Measurements from ENCODE around the gene UTF1. TPM values are rescaled to one million over a fixed set of nuclear protein-coding genes. Genes with fewer than 3 reads are reported as not detected.

Gene UTF1
- total and polyA plus RNA-seq, 2 of the 8 experiments (the other 6 are each of a cell fraction or from before 2014, with no cell fraction given): 0.47 to 21.8 TPM

- peak overlapping the region; percentile 83 for H3K18ac ChIP-seq (ENCODE audit: extremely low read depth, low read length)
- no peak overlapping the region for H3K4me3 ChIP-seq (ENCODE audit: extremely low read depth in 1 of 4, insufficient read depth in 2 of 4, low read depth in 3 of 4, low read length in 4 of 4)
- 90% methylated on average over 25 of the region's 33 CpGs; no CpG with 5 or more reads in 1 of the 2 experiments for WGBS, 2 experiments (ENCODE audit: extremely low coverage in 1 of 2, insufficient coverage in 1 of 2, insufficient read length in 1 of 2, insufficient replicate concordance in 2 of 2, low coverage in 1 of 2, low lambda C conversion rate in 2 of 2, missing lambda C conversion rate in 1 of 2)
- no peaks in the 10 kb centered on the region for H3K79me2 ChIP-seq (ENCODE audit: control insufficient read depth in 1 of 2, insufficient read depth in 2 of 2, low read length in 2 of 2)
- H4K20me1 ChIP-seq (replicated peaks in 1 of 2; ENCODE audit: control insufficient read depth in 1 of 2, insufficient read depth in 2 of 2, low read length in 2 of 2): peaks cover 0 to 6% of the 10 kb centered on the region in 2 experiments
- peak overlapping the region; percentile 72; the same call in 1 of the 2 replicates for H2BK12ac ChIP-seq (ENCODE audit: low read depth, low read length)
- no peak overlapping the region; the same call in 1 of the 2 replicates for H2BK15ac ChIP-seq (ENCODE audit: low read length)
- H4K8ac ChIP-seq (ENCODE audit: extremely low read depth, insufficient read depth, low read length): no peak overlapping the region; the same call in 1 of the 2 replicates
- 0 out of 2 replicates have a peak, but pooled peaks cover 1% of the 10 kb centered on the region for H3K23me2 ChIP-seq (ENCODE audit: low read depth, low read length)
- H3K4me2 ChIP-seq (ENCODE audit: insufficient read depth in 1 of 2, low read depth in 2 of 2, low read length in 2 of 2): no peak overlapping the region
- no peaks in the 10 kb centered on the region; a peak in 3 of 7 replicates for H3K27me3 ChIP-seq (replicated peaks in 1 of 4; ENCODE audit: control insufficient read depth in 3 of 4, extremely low read depth in 1 of 4, insufficient read depth in 3 of 4, low read length in 3 of 4)
- no peaks in the 10 kb centered on the region; a peak in 3 of 8 replicates for H3K36me3 ChIP-seq (ENCODE audit: control insufficient read depth in 2 of 4, insufficient read depth in 4 of 4, low read length in 3 of 4)
- no peak overlapping the region for H3K56ac ChIP-seq (replicated peaks; ENCODE audit: insufficient read length, low read depth, low read length)
- no peak overlapping the region for H3K14ac ChIP-seq (ENCODE audit: insufficient read length)
- peak overlapping the region; percentile 38 for H2BK20ac ChIP-seq (ENCODE audit: low read length)
- H3K79me1 ChIP-seq (ENCODE audit: low read depth, low read length): 0 out of 2 replicates have a peak, but pooled peaks cover 2% of the 10 kb centered on the region
- FAIRE-seq: no peak
- H3K9ac ChIP-seq (replicated peaks in 1 of 4; ENCODE audit: extremely low read depth in 1 of 4, low read depth in 3 of 4, low read length in 3 of 4): no peak overlapping the region
- no peak overlapping the region for H3K27ac ChIP-seq (ENCODE audit: low read depth, low read length)
- no peak for TF ChIP-seq RNF2 (IDR thresholded peaks at IDR 0.05; ENCODE audit: borderline replicate concordance, low read depth, low read length, missing control alignments, poor library complexity, severe bottlenecking)
- peak; percentile 50; the same call in 1 of the 2 replicates for TF ChIP-seq KDM1A (IDR thresholded peaks at IDR 0.05; ENCODE audit: borderline replicate concordance, low read length)
- POLR2A ChIA-PET (ENCODE audit: partially characterized antibody): interaction anchor here (1.0 to 2.3 kb wide), 4 partner anchors 7 to 26 kb away, joined by 3 to 5 read pairs (median 4); partner anchors contain the start of gene VENTX
- H2AK5ac ChIP-seq (ENCODE audit: low read depth, low read length): no peak overlapping the region
- no peak for DNase-seq (ENCODE audit: low read depth in 1 of 2, low spot score in 2 of 2)
- H4K5ac ChIP-seq (ENCODE audit: insufficient read length, low read depth, low read length): no peak overlapping the region
- CTCF ChIA-PET (ENCODE audit: partially characterized antibody): interaction anchor here (0.9 to 3.6 kb wide), 10 partner anchors 12 to 342 kb away, joined by 3 to 24 read pairs (median 7); no protein-coding TSS in a partner anchor
- H3K9me3 ChIP-seq (ENCODE audit: insufficient read depth in 2 of 2, low read depth in 1 of 2, low read length in 1 of 2): no peaks in the 10 kb centered on the region
- H2AFZ ChIP-seq (ENCODE audit: low read length): no peak overlapping the region
- peak overlapping the region; percentile 29 for H2BK120ac ChIP-seq (replicated peaks; ENCODE audit: low read depth, low read length)
- peaks cover 0 to 15% (median 8%) of the 10 kb centered on the region in 4 experiments; a peak in 5 of 7 replicates for H3K4me1 ChIP-seq (replicated peaks in 1 of 4; ENCODE audit: control insufficient read depth in 3 of 4, insufficient read depth in 4 of 4, low read length in 3 of 4)
- peak overlapping the region; percentile 96; the same call in 1 of the 2 replicates for H2BK5ac ChIP-seq (ENCODE audit: low read depth, low read length)
- peak overlapping the region; percentile 84 for H4K91ac ChIP-seq (replicated peaks; ENCODE audit: insufficient read length, low read length)
- H3K23ac ChIP-seq (ENCODE audit: insufficient read length): no peak overlapping the region
- peak overlapping the region; percentile 91 for H3K4ac ChIP-seq (replicated peaks; ENCODE audit: insufficient read length, low read depth, low read length)
These were observed 15.6 kb downstream of the UTF1 start for GRCh38 chr10:133245439-133246235.
